Esophagus squamous epithelium (tissue), 5 donors: ENCODE measurements around the gene RNU2-1. TPM values are rescaled to one million over a fixed set of nuclear protein-coding genes. Genes with fewer than 3 reads are reported as not detected.
"Not testable (repeated sequence)": the region's sequence is repeated elsewhere in the genome, so short reads cannot be mapped to it uniquely, and the experiment has no call there.

Experiments used
- DNase-seq: peaks from one replicate; lab custom pipeline; 2025; lab: John Stamatoyannopoulos, UW
- H3K27ac ChIP-seq, 4 donors: fragments of 200-600 bp; sonication (generic); one replicate each; pipeline ENCODE4 v1.5.1; 2016 to 2019; ENCODE audit warnings: mild to moderate bottlenecking in 1 of 4
- H3K27me3 ChIP-seq, 4 donors: fragments of 200-600 bp; sonication (generic); 1 replicate in 3 of 4; 2 replicates in 1 of 4; pipeline versions ENCODE4 v1.5.1 to v1.6.0; 2017 to 2021; ENCODE audit warnings: antibody characterized with exemption in 1 of 4
- H3K36me3 ChIP-seq, 3 donors: fragments of 200-600 bp; sonication (generic); one replicate each; pipeline ENCODE4 v1.5.1; 2016 to 2019
- H3K4me1 ChIP-seq, 3 donors: fragments of 200-600 bp; sonication (generic); one replicate each; pipeline ENCODE4 v1.5.1; 2017 to 2019
- H3K4me3 ChIP-seq, 4 donors: fragments of 200-600 bp; sonication (generic); 1 replicate in 3 of 4; 2 replicates in 1 of 4; pipeline ENCODE4 v1.5.1; 2016 to 2019; ENCODE audit warnings: mild to moderate bottlenecking in 2 of 4, moderate library complexity in 1 of 4
- H3K9me3 ChIP-seq, 3 donors: fragments of 200-600 bp; sonication (generic); one replicate each; pipeline ENCODE4 v1.5.1; 2016 to 2019
- WGBS, 2 donors: methylation state at CpG; one replicate each; pipeline ENCODE4 v1.1.5; 2018; 5-methylcytosine and 5-hydroxymethylcytosine counted together
- intact Hi-C: fragments of 100-400 bp; cut with DNase I; formaldehyde crosslinking; loops from one replicate; pipeline ENCODE4 v1.15.0; 2022
- total RNA-seq, 4 donors: library from RNA; depleted of rRNA; stranded (reverse); fragments of >200 nt; gene quantifications; one replicate each; pipeline ENCODE4 v1.1.0, GENCODE V29; 2016
- donor health status: DM: yes; HTN: yes; CAD: no.

Gene RNU2-1
- total RNA-seq: not detected

DNA sequence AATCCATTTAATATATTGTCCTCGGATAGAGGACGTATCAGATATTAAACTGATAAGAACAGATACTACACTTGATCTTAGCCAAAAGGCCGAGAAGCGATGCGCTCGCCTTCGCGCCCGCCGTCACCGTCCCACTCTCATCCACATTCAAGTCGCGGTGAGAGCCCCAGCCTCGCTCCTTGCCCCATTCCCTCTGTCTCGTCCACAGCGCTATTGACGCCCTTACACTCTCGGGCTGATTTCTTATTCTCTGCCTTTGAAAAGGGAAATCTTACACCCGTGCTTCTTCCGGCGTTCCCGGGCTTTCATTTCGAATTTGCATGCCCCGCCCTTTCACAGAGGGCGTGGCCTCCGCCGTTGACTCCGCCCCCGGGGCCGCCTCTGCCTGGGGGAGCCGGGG, at the start of gene RNU2-1:
Gene RNU2-1, minus strand, starts transcription at position 101 of the 400 bp plus-strand sequence.
- H3K36me3 ChIP-seq, H3K27me3 ChIP-seq, H3K4me1 ChIP-seq, DNase-seq, H3K27ac ChIP-seq, H3K4me3 ChIP-seq, intact Hi-C loops, H3K9me3 ChIP-seq: not testable (repeated sequence)
- no CpG with 5 or more reads among the region's 31 CpGs for WGBS, 2 donors

DNA sequence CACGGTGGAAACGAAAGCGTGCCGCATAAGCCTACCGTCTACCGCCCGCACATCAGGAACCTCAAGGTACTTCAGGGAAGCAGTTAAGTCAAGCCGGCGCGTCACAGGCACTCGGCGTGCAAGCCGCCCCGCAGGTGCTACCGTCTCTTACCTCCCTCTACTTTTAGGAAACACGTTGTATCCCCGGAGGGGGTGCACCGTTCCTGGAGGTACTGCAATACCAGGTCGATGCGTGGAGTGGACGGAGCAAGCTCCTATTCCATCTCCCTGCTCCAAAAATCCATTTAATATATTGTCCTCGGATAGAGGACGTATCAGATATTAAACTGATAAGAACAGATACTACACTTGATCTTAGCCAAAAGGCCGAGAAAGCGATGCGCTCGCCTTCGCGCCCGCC, 39.1 kb upstream of the RNU2-1 start:
- H3K27me3 ChIP-seq, DNase-seq, H3K36me3 ChIP-seq, H3K9me3 ChIP-seq, intact Hi-C loops, H3K4me3 ChIP-seq, H3K27ac ChIP-seq, H3K4me1 ChIP-seq: not testable (repeated sequence)
- no CpG with 5 or more reads among the region's 30 CpGs for WGBS, 2 donors

DNA sequence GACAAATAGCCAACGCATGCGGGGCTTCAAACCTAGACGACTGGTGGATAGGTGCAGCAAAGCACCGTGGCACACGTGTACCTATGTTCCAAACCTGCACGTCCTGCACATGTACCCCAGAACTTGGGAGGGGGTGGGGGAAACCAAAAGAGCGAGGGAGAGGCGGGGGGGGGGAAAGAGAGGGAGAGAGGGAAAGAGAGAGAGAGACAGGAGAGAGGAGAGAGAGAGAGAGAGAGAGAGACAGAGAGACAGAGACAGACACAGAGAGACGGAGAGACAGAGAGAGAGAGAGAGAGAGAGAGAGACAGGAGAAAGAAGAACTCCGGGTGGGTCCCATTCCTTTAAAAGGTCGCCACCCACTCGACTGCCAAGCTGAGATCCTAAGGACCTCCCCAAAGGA, 38.7 kb upstream of the RNU2-1 start:
- H3K27ac ChIP-seq, intact Hi-C loops, H3K9me3 ChIP-seq, H3K36me3 ChIP-seq, H3K27me3 ChIP-seq, H3K4me1 ChIP-seq, DNase-seq, H3K4me3 ChIP-seq: not testable (repeated sequence)
- WGBS, 2 donors: no CpG with 5 or more reads among the region's 12 CpGs

DNA sequence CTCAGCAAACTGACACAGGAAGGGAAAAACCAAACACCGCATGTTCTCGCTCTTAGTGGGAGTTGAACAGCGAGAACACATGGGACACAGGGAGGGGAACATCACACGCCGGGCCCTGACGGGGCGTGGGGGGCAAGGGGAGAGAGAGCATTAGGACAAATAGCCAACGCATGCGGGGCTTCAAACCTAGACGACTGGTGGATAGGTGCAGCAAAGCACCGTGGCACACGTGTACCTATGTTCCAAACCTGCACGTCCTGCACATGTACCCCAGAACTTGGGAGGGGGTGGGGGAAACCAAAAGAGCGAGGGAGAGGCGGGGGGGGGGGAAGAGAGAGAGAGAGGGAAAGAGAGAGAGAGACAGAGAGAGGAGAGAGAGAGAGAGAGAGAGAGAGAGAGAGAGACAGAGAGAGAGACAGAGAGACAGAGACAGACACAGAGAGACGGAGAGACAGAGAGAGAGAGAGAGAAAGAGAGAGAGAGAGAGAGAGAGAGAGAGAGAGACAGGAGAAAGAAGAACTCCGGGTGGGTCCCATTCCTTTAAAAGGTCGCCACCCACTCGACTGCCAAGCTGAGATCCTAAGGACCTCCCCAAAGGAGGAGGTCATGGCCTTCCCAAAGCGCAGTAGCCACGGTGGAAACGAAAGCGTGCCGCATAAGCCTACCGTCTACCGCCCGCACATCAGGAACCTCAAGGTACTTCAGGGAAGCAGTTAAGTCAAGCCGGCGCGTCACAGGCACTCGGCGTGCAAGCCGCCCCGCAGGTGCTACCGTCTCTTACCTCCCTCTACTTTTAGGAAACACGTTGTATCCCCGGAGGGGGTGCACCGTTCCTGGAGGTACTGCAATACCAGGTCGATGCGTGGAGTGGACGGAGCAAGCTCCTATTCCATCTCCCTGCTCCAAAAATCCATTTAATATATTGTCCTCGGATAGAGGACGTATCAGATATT, 37.1 kb upstream of the RNU2-1 start:
- H3K9me3 ChIP-seq, intact Hi-C loops, H3K27ac ChIP-seq, DNase-seq, H3K27me3 ChIP-seq, H3K4me3 ChIP-seq, H3K4me1 ChIP-seq, H3K36me3 ChIP-seq: not testable (repeated sequence)
- no CpG with 5 or more reads among the region's 43 CpGs for WGBS, 2 donors

DNA sequence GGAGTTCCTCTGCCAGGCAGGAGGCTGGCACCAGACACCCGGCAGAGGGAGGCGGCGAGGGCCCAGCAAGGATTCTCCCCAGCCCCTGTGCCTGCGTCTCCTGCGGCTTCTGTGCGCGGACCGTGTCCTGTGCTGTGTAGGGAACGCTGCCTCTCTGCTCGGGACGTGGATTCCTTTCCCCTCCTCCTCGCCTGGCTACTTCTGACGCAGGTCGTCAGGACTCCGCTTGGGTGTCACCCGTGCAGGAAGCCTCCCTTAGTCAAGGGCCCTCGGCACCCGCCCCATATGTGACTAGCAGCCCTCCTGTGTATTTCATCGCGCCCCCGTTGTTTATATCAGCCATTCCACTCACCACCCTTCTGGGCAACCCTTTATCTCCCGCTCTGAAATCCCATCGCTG, 12.7 kb upstream of the RNU2-1 start:
- H3K36me3 ChIP-seq, DNase-seq, H3K9me3 ChIP-seq, H3K4me1 ChIP-seq, intact Hi-C loops, H3K27me3 ChIP-seq: not testable (repeated sequence)
- WGBS, 2 donors: 6 to 12% methylated on average over 17 to 18 of the region's 23 CpGs
- H3K4me3 ChIP-seq: peak overlapping the region in 3 of 4 donors; percentile 25 to 56 (median 31)
- peak overlapping the region in 3 of 4 donors; percentile 54 to 80 (median 63) for H3K27ac ChIP-seq

- DNase-seq, intact Hi-C loops, H3K4me3 ChIP-seq, H3K36me3 ChIP-seq, H3K4me1 ChIP-seq, H3K27me3 ChIP-seq, H3K9me3 ChIP-seq, H3K27ac ChIP-seq: not testable (repeated sequence)
- no CpG with 5 or more reads among the region's 34 CpGs for WGBS, 2 donors
Observed at GRCh38 chr17:43240596-43241352, 7.0 kb upstream of the RNU2-1 start.

GRCh38 chr17:43239597-43239996, 5.8 kb upstream of the RNU2-1 start:
- H3K36me3 ChIP-seq, H3K9me3 ChIP-seq, H3K27ac ChIP-seq, H3K4me1 ChIP-seq, intact Hi-C loops, H3K4me3 ChIP-seq, DNase-seq, H3K27me3 ChIP-seq: not testable (repeated sequence)
- no CpG with 5 or more reads among the region's 26 CpGs for WGBS, 2 donors

DNA sequence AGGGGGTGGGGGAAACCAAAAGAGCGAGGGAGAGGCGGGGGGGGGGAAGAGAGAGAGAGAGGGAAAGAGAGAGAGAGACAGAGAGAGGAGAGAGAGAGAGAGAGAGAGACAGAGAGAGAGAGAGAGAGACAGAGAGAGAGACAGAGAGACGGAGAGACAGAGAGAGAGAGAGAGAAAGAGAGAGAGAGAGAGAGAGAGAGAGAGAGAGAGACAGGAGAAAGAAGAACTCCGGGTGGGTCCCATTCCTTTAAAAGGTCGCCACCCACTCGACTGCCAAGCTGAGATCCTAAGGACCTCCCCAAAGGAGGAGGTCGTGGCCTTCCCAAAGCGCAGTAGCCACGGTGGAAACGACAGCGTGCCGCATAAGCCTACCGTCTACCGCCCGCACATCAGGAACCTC, 514 bp downstream of the RNU2-1 start:
- H3K4me3 ChIP-seq, H3K27ac ChIP-seq, H3K4me1 ChIP-seq, intact Hi-C loops, H3K27me3 ChIP-seq, H3K9me3 ChIP-seq, H3K36me3 ChIP-seq, DNase-seq: not testable (repeated sequence)
- no CpG with 5 or more reads among the region's 15 CpGs for WGBS, 2 donors

DNA sequence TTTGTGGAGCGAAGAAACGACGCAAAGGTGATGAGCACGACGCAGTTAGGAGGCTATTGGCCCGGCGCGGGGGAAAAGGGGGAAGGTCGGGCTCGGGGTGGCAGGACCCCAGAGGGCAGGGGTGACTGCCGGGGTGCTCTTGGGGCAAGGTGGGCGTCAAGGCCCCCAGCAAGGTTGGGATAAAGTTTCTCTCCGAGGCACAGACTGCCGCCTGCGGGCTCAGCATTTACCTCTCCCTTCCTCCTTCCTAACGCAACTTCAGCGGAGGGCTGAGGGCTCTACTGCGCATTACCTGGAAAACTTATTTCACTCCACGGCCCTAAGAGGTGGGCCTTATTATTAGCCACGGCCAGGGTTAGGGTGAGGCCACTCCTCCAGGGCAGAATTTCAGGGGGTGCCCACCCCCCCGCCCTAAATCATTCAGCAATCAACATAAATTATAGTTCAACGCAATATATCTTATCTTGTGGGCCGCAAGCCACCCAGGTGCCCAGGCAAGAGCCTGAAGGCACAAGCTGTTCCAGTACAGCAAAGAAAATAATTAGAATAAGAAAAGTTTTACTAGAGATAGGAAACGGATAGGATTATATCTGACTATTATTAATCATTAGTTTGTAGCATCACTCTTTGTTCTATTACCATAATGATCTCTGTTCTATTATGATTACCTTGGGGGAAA, 1.6 kb downstream of the RNU2-1 start:
- H3K9me3 ChIP-seq, H3K27me3 ChIP-seq, H3K4me1 ChIP-seq, DNase-seq, H3K36me3 ChIP-seq, intact Hi-C loops: not testable (repeated sequence)
- Histone ChIP-seq H3K4me3 (peak overlapping the region in 3 of 4 donors; percentile 1 to 22 (median 1)), H3K27ac (peak overlapping the region in 3 of 4 donors; percentile 34 to 58 (median 51))
- 55 to 66% methylated on average over 5 to 20 of the region's 24 CpGs for WGBS, 2 donors

DNA sequence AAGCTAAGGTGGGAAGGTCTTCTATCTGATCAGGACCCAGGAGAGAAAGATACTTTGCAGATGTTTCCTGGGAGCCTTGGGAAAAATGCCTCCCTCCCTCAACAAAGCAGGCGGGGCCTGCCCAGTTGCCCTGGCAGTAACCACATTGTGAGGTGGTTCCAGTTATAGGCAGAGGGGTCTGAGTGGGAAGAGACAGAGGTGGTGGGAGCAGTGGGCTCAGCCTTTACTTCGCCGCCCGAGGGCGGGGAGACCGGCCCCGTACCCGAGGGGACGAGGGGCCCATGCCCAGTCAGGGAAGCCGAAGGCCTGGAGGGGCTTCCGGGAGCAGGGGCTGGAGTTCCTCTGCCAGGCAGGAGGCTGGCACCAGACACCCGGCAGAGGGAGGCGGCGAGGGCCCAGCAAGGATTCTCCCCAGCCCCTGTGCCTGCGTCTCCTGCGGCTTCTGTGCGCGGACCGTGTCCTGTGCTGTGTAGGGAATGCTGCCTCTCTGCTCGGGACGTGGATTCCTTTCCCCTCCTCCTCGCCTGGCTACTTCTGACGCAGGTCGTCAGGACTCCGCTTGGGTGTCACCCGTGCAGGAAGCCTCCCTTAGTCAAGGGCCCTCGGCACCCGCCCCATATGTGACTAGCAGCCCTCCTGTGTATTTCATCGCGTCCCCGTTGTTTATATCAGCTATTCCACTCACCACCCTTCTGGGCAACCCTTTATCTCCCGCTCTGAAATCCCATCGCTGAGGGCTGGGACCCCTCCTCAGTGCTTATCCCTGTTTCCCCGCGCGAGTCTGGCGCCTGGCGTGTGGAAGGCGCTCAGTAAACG, 2.4 kb downstream of the RNU2-1 start:
- peak overlapping the region in 3 of 4 donors; percentile 34 to 58 (median 51) for H3K27ac ChIP-seq
- peak overlapping the region in 3 of 4 donors; percentile 1 to 22 (median 1) for H3K4me3 ChIP-seq
- H3K27me3 ChIP-seq, H3K4me1 ChIP-seq, DNase-seq, intact Hi-C loops, H3K36me3 ChIP-seq, H3K9me3 ChIP-seq: not testable (repeated sequence)
- 62 to 73% methylated on average over 6 to 7 of the region's 40 CpGs for WGBS, 2 donors

GRCh38 chr17:43228020-43228782, 5.6 kb downstream of the RNU2-1 start, which contains the start of gene CCDC200:
CCDC200 (minus strand) TSS chr17:43228623; CDS start chr17:43228554, 69 bp downstream.
- intact Hi-C loops, H3K27me3 ChIP-seq, H3K4me3 ChIP-seq, H3K9me3 ChIP-seq, H3K27ac ChIP-seq, DNase-seq, H3K4me1 ChIP-seq: not testable (repeated sequence)
- WGBS, 2 donors: no CpG with 5 or more reads among the region's 7 CpGs
- H3K36me3 ChIP-seq: peaks cover 0 to 15% (median 0%) of the 10 kb centered on the region in 3 donors
